ENCODE results near the gene C6orf132.

The C6orf132 gene

GRCh38 chr6:42152024-42152423 is 9.6 kb upstream of the C6orf132 start:
- Histone ChIP-seq H3K27me3 (ENCODE audit: insufficient read depth, low read length, poor library complexity, severe bottlenecking) (no peaks in the 10 kb centered on the region), H3K9me2 (replicated peaks; ENCODE audit: low read depth, low read length) (no peaks in the 10 kb centered on the region), H2AFZ (ENCODE audit: low read length) (no peak overlapping the region), H3K36me3 (ENCODE audit: insufficient read depth, low read length) (no peaks in the 10 kb centered on the region), H3K4me2 (ENCODE audit: low read depth, low read length, poor library complexity, severe bottlenecking) (no peak overlapping the region), H3K4me3 (ENCODE audit: low read length, poor library complexity, severe bottlenecking) (no peak overlapping the region), H3K79me2 (ENCODE audit: insufficient read depth, low read length) (no peaks in the 10 kb centered on the region), H3K4me1 (ENCODE audit: insufficient read depth, low read length, poor library complexity, severe bottlenecking) (no peaks in the 10 kb centered on the region), H3K9me3 (ENCODE audit: insufficient read depth, low read depth, low read length) (no peaks in the 10 kb centered on the region), H3K9ac (ENCODE audit: low read depth, low read length, poor library complexity, severe bottlenecking) (no peak overlapping the region), H4K20me1 (ENCODE audit: insufficient read depth, low read length, poor library complexity, severe bottlenecking) (no peaks in the 10 kb centered on the region), H3F3A (ENCODE audit: low read depth) (no peaks in the 10 kb centered on the region)
- TF ChIP-seq CTCF (conservative IDR thresholded peaks at IDR 0.05; ENCODE audit: low read length) (no peak), EZH2phosphoT487 (IDR thresholded peaks at IDR 0.05; ENCODE audit: borderline replicate concordance) (no peak)

- H3K4me2 ChIP-seq (ENCODE audit: low read depth, low read length, poor library complexity, severe bottlenecking): no peak overlapping the region
- TF ChIP-seq CTCF (conservative IDR thresholded peaks at IDR 0.05; ENCODE audit: low read length) (no peak), EZH2phosphoT487 (IDR thresholded peaks at IDR 0.05; ENCODE audit: borderline replicate concordance) (no peak)
- no peaks in the 10 kb centered on the region for H3K36me3 ChIP-seq (ENCODE audit: insufficient read depth, low read length)
These were observed 7.8 kb upstream of the C6orf132 start for GRCh38 chr6:42150254-42150653.

GRCh38 chr6:42148058-42148457 is 5.6 kb upstream of the C6orf132 start:
- Histone ChIP-seq H3K4me2 (ENCODE audit: low read depth, low read length, poor library complexity, severe bottlenecking) (no peak overlapping the region), H3K79me2 (ENCODE audit: insufficient read depth, low read length) (no peaks in the 10 kb centered on the region), H3K9me2 (replicated peaks; ENCODE audit: low read depth, low read length) (no peaks in the 10 kb centered on the region), H3K9ac (ENCODE audit: low read depth, low read length, poor library complexity, severe bottlenecking) (no peak overlapping the region), H3K4me1 (ENCODE audit: insufficient read depth, low read length, poor library complexity, severe bottlenecking) (no peaks in the 10 kb centered on the region), H3K27me3 (ENCODE audit: insufficient read depth, low read length, poor library complexity, severe bottlenecking) (no peaks in the 10 kb centered on the region), H4K20me1 (ENCODE audit: insufficient read depth, low read length, poor library complexity, severe bottlenecking) (no peaks in the 10 kb centered on the region), H3F3A (ENCODE audit: low read depth) (no peaks in the 10 kb centered on the region), H2AFZ (ENCODE audit: low read length) (no peak overlapping the region), H3K4me3 (ENCODE audit: low read length, poor library complexity, severe bottlenecking) (no peak overlapping the region), H3K9me3 (ENCODE audit: insufficient read depth, low read depth, low read length) (no peaks in the 10 kb centered on the region), H3K36me3 (ENCODE audit: insufficient read depth, low read length) (no peaks in the 10 kb centered on the region)
- TF ChIP-seq CTCF (conservative IDR thresholded peaks at IDR 0.05; ENCODE audit: low read length) (no peak), EZH2phosphoT487 (IDR thresholded peaks at IDR 0.05; ENCODE audit: borderline replicate concordance) (no peak)

More at GRCh38 chr6:42150254-42150653, 7.8 kb upstream of the C6orf132 start:
- Histone ChIP-seq H3K4me1 (ENCODE audit: insufficient read depth, low read length, poor library complexity, severe bottlenecking) (no peaks in the 10 kb centered on the region), H3K9me3 (ENCODE audit: insufficient read depth, low read depth, low read length) (no peaks in the 10 kb centered on the region), H3K27me3 (ENCODE audit: insufficient read depth, low read length, poor library complexity, severe bottlenecking) (no peaks in the 10 kb centered on the region), H3K4me3 (ENCODE audit: low read length, poor library complexity, severe bottlenecking) (no peak overlapping the region), H3K9me2 (replicated peaks; ENCODE audit: low read depth, low read length) (no peaks in the 10 kb centered on the region), H3F3A (ENCODE audit: low read depth) (no peaks in the 10 kb centered on the region), H4K20me1 (ENCODE audit: insufficient read depth, low read length, poor library complexity, severe bottlenecking) (no peaks in the 10 kb centered on the region), H3K79me2 (ENCODE audit: insufficient read depth, low read length) (no peaks in the 10 kb centered on the region), H2AFZ (ENCODE audit: low read length) (no peak overlapping the region), H3K9ac (ENCODE audit: low read depth, low read length, poor library complexity, severe bottlenecking) (no peak overlapping the region)

Measured in Loucy (cell line).